Measurements from ENCODE around the gene MUC4. TPM values are rescaled to one million over a fixed set of nuclear protein-coding genes. Genes with fewer than 3 reads are reported as not detected.
A peak's percentile ranks its signal among the peaks of the same experiment; 100 is the strongest.

The MUC4 gene
- total RNA-seq, 2 donors from 2014 or later = not detected

GRCh38 chr3:195809291-195809785, 2.4 kb downstream of the MUC4 start:
- Histone ChIP-seq H3K4me1 (no peaks in the 10 kb centered on the region), H3K27me3 (peaks cover 0 to 10% of the 10 kb centered on the region in 2 donors), H3K27ac (no peak overlapping the region), H3K36me3 (replicated peaks in 1 of 2; ENCODE audit: insufficient read depth in 1 of 2, low read depth in 2 of 2) (no peaks in the 10 kb centered on the region), H3K4me3 (no peak overlapping the region), H3K9me3 (no peaks in the 10 kb centered on the region)
- ATAC-seq (no peak), DNase-seq (no peak)
- 65 to 77% methylated on average over 13 to 15 of the region's 17 CpGs for WGBS, 2 donors
- intact Hi-C loops (cut with DNase I) = no loop called here
- TF ChIP-seq CTCF (IDR thresholded peaks at IDR 0.05) (no peak), POLR2A (IDR thresholded peaks at IDR 0.05) (no peak)

- ATAC-seq (no peak), DNase-seq (peak in 1 of 4 donors; percentile 8)
- no peak overlapping the region for H3K27ac ChIP-seq
- no peaks in the 10 kb centered on the region for H3K9me3 ChIP-seq
- intact Hi-C loops (cut with DNase I) = no loop called here
- H3K27me3 ChIP-seq = peaks cover 0 to 10% of the 10 kb centered on the region in 2 donors
- H3K36me3 ChIP-seq (replicated peaks in 1 of 2; ENCODE audit: insufficient read depth in 1 of 2, low read depth in 2 of 2) = no peaks in the 10 kb centered on the region
- 83 to 91% methylated on average over 9 to 11 of the region's 11 CpGs for WGBS, 2 donors
- no peak overlapping the region for H3K4me3 ChIP-seq
- no peak for TF ChIP-seq POLR2A (IDR thresholded peaks at IDR 0.05)
- no peak for TF ChIP-seq CTCF (IDR thresholded peaks at IDR 0.05)
- H3K4me1 ChIP-seq = no peaks in the 10 kb centered on the region
Measured at GRCh38 chr3:195808741-195809290, 2.9 kb downstream of the MUC4 start.

GRCh38 chr3:195807681-195808121, 4.0 kb downstream of the MUC4 start:
- H3K27ac ChIP-seq = no peak overlapping the region
- H3K9me3 ChIP-seq = no peaks in the 10 kb centered on the region
- peaks cover 6% of the 10 kb centered on the region for H3K4me1 ChIP-seq
- H3K4me3 ChIP-seq = no peak overlapping the region
- DNase-seq = no peak
- H3K27me3 ChIP-seq = peaks cover 0 to 10% of the 10 kb centered on the region in 2 donors
- no peak for TF ChIP-seq CTCF (IDR thresholded peaks at IDR 0.05)
- no peak for TF ChIP-seq POLR2A (IDR thresholded peaks at IDR 0.05)
- 90 to 92% methylated on average over 14 to 15 of the region's 15 CpGs for WGBS, 2 donors
- ATAC-seq = no peak
- intact Hi-C loops (cut with DNase I) = no loop called here
- H3K36me3 ChIP-seq (replicated peaks in 1 of 2; ENCODE audit: insufficient read depth in 1 of 2, low read depth in 2 of 2) = no peaks in the 10 kb centered on the region

DNA sequence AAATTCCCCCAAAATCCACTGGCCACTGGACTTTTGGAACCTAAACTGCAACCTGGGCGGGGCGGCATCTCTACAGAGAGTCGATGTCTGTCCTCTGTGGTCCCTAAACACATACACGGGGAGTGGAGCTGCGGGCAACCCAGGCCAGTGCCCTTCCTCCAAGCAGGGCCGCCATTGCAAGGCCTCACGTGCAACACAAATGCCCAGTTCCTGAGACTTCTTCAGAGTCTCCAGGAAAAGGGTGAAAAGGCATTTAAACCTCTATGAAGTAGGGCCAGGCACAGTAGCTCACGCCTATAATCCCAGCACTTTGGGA, 4.9 kb downstream of the MUC4 start:
- H3K9me3 ChIP-seq = no peaks in the 10 kb centered on the region
- DNase-seq (no peak), ATAC-seq (no peak)
- WGBS, 2 donors = 92 to 95% methylated on average over 7 to 8 of the region's 8 CpGs
- H3K4me3 ChIP-seq = no peak overlapping the region
- TF ChIP-seq CTCF (IDR thresholded peaks at IDR 0.05) (no peak), POLR2A (IDR thresholded peaks at IDR 0.05) (no peak)
- H3K27ac ChIP-seq = no peak overlapping the region
- no peaks in the 10 kb centered on the region for H3K36me3 ChIP-seq (replicated peaks in 1 of 2; ENCODE audit: insufficient read depth in 1 of 2, low read depth in 2 of 2)
- intact Hi-C loops (cut with DNase I) = no loop called here
- H3K4me1 ChIP-seq = peaks cover 12% of the 10 kb centered on the region
- H3K27me3 ChIP-seq = peaks cover 0 to 5% of the 10 kb centered on the region in 2 donors

Measured in body of pancreas (tissue), 4 donors.